Neural progenitor cell (in vitro differentiated cells): Measurements from ENCODE around the gene HNRNPA2B1. TPM values are rescaled to one million over a fixed set of nuclear protein-coding genes. Genes with fewer than 3 reads are reported as not detected.
"Not testable (repeated sequence)": the region's sequence is repeated elsewhere in the genome, so short reads cannot be mapped to it uniquely, and the experiment has no call there.

Source experiments
- DNase-seq: peaks from one replicate; pipeline ENCODE4 v3.0.0-alpha.2; 2016; ENCODE audit warnings: low spot score
- H2AFZ ChIP-seq: fragments of 200-600 bp; sonication (generic); replicated peaks from 2 replicates; pipeline ENCODE4 v1.6.1; 2016; ENCODE audit warnings: antibody characterized with exemption
- H3F3A ChIP-seq: fragments of 200-600 bp; sonication (generic); 2 replicates; pipeline ENCODE4 v1.6.1; 2016; ENCODE audit warnings: antibody characterized with exemption, low read depth
- H3K27ac ChIP-seq: fragments of 200-600 bp; sonication (generic); 2 replicates; pipeline ENCODE4 v1.5.1; 2016; ENCODE audit warnings: mild to moderate bottlenecking
- H3K27me3 ChIP-seq: fragments of 200-600 bp; sonication (generic); 2 replicates; pipeline ENCODE4 v1.6.1; 2016; ENCODE audit warnings: mild to moderate bottlenecking, moderate library complexity
- H3K36me3 ChIP-seq: fragments of 200-600 bp; sonication (generic); 2 replicates; pipeline ENCODE4 v1.5.1; 2016
- H3K4me1 ChIP-seq: fragments of 200-600 bp; sonication (generic); 2 replicates; pipeline ENCODE4 v1.6.1; 2016; ENCODE audit warnings: mixed run types
- H3K4me2 ChIP-seq: fragments of 200-600 bp; sonication (generic); 2 replicates; pipeline ENCODE4 v1.6.1; 2016
- H3K4me3 ChIP-seq: fragments of 200-600 bp; sonication (generic); 2 replicates; pipeline ENCODE4 v1.5.1; 2016
- H3K79me2 ChIP-seq: fragments of 200-600 bp; sonication (generic); 2 replicates; pipeline ENCODE4 v1.6.1; 2016; ENCODE audit warnings: low read depth
- H3K9ac ChIP-seq: fragments of 200-600 bp; sonication (generic); 2 replicates; pipeline ENCODE4 v1.6.1; 2016
- H3K9me3 ChIP-seq: fragments of 200-600 bp; sonication (generic); 2 replicates; pipeline ENCODE4 v1.5.1; 2016; ENCODE audit warnings: low read depth
- H4K20me1 ChIP-seq: fragments of 200-600 bp; sonication (generic); 2 replicates; pipeline ENCODE4 v1.6.1; 2016; ENCODE audit warnings: low read depth
- H3K27ac Mint-ChIP-seq: 3 replicates; pipeline ENCODE4 v1.8.0; 2021; ENCODE audit warnings: mixed read lengths
- H3K27me3 Mint-ChIP-seq: 2 replicates; pipeline ENCODE4 v1.8.0; 2022; ENCODE audit warnings: low read depth, mild to moderate bottlenecking, inconsistent platforms, moderate library complexity, mixed read lengths; ENCODE audit not compliant: insufficient read depth
- H3K36me3 Mint-ChIP-seq: 3 replicates; pipeline ENCODE4 v1.8.0; 2021; ENCODE audit warnings: mixed read lengths
- H3K4me1 Mint-ChIP-seq: 3 replicates; pipeline ENCODE4 v1.8.0; 2021; ENCODE audit warnings: mixed read lengths
- H3K4me3 Mint-ChIP-seq: 3 replicates; pipeline ENCODE4 v1.8.0; 2021; ENCODE audit warnings: mild to moderate bottlenecking, moderate library complexity, mixed read lengths
- H3K9me3 Mint-ChIP-seq: 3 replicates; pipeline ENCODE4 v1.8.0; 2020; ENCODE audit warnings: mixed read lengths
- EZH2 ChIP-seq: fragments of 200-600 bp; sonication (generic); IDR thresholded peaks from 2 replicates; pipeline ENCODE4 v1.6.1; 2017; ENCODE audit warnings: antibody characterized with exemption, mild to moderate bottlenecking, moderate library complexity
- EZH2phosphoT487 ChIP-seq: fragments of 200-600 bp; sonication (generic); IDR thresholded peaks from 2 replicates; pipeline ENCODE4 v1.6.1; 2017; ENCODE audit warnings: antibody characterized with exemption
- total RNA-seq: library from RNA; depleted of rRNA; stranded (reverse); fragments of >200 nt; gene quantifications from 2 replicates; pipeline ENCODE4 v1.2.3, GENCODE V29; 2015; ENCODE audit warnings: low replicate concordance
- TF ChIP-seq, protein P1 (sequence below): fragments of 200-600 bp; sonication (generic); IDR thresholded peaks from 2 replicates; pipeline ENCODE4 v1.5.1; 2017; ENCODE audit warnings: antibody characterized with exemption, mild to moderate bottlenecking

Gene HNRNPA2B1
- total RNA-seq, 1 donor from 2014 or later = 601 TPM

DNA sequence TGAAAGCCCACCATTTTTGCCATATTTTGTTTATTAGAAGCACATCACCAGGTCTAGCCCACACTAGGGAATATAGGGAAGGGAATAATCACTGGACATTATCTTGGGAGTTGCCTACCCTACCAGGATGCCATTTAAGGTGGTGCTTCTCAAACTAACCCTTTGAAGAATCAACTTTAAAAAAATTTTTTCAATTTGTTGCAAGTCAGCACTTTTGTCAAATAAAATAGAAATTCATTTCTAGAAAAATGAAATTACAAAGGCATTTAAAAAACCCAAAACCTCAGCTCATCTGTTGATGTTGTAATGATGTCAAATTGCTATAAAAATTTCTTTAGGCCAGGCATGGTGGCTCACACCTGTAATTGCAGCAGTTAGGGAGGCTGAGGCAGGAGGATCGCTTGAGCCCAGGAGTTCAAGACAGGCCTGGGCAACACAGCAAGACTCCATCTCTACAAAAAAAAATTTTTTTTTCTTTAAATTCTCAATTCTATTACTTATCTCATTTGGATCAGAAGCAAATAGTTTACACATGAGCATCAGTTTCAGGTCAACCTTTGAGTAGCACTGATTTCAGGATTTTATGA is 51.1 kb downstream of the HNRNPA2B1 start:
- no peak for DNase-seq
- H3K4me1 ChIP-seq = peaks cover 13% of the 10 kb centered on the region
- H4K20me1 ChIP-seq = peaks cover 11% of the 10 kb centered on the region
- no peak overlapping the region for H3K27ac ChIP-seq
- no peak overlapping the region for H3K4me2 ChIP-seq
- Mint-ChIP-seq H3K27me3 (peaks cover 15% of the 10 kb centered on the region), H3K9me3 (peaks cover 11% of the 10 kb centered on the region), H3K27ac (no peak overlapping the region), H3K4me3 (no peak overlapping the region), H3K36me3 (no peaks in the 10 kb centered on the region), H3K4me1 (peaks cover 28% of the 10 kb centered on the region)
- H2AFZ ChIP-seq = no peak overlapping the region
- no peaks in the 10 kb centered on the region for H3K9me3 ChIP-seq
- H3F3A ChIP-seq = peaks cover 20% of the 10 kb centered on the region
- TF ChIP-seq EZH2 = no peak
- TF ChIP-seq, protein P1, sequence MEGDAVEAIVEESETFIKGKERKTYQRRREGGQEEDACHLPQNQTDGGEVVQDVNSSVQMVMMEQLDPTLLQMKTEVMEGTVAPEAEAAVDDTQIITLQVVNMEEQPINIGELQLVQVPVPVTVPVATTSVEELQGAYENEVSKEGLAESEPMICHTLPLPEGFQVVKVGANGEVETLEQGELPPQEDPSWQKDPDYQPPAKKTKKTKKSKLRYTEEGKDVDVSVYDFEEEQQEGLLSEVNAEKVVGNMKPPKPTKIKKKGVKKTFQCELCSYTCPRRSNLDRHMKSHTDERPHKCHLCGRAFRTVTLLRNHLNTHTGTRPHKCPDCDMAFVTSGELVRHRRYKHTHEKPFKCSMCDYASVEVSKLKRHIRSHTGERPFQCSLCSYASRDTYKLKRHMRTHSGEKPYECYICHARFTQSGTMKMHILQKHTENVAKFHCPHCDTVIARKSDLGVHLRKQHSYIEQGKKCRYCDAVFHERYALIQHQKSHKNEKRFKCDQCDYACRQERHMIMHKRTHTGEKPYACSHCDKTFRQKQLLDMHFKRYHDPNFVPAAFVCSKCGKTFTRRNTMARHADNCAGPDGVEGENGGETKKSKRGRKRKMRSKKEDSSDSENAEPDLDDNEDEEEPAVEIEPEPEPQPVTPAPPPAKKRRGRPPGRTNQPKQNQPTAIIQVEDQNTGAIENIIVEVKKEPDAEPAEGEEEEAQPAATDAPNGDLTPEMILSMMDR = no peak
- no peak for TF ChIP-seq EZH2phosphoT487
- H3K27me3 ChIP-seq = peaks cover 48% of the 10 kb centered on the region
- H3K79me2 ChIP-seq = no peaks in the 10 kb centered on the region
- H3K9ac ChIP-seq = no peak overlapping the region
- H3K36me3 ChIP-seq = no peaks in the 10 kb centered on the region
- H3K4me3 ChIP-seq = no peak overlapping the region

DNA sequence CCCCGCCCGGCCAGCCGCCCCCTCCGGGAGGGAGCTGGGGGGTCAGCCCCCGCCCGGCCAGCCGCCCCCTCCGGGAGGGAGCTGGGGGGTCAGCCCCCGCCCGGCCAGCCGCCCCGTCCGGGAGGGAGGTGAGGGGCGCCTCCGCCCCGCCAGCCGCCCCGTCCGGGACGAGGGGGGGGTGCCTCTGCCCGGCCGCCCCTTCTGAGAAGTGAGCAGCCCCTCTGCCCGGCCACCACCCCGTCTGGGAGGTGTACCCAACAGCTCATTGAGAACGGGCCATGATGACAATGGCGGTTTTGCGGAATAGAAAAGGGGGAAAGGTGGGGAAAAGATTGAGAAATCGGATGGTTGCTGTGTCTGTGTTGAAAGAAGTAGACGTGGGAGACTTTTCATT is 52.2 kb downstream of the HNRNPA2B1 start:
- not testable (repeated sequence) for H3K36me3 ChIP-seq, H3K9ac ChIP-seq, H3K27ac Mint-ChIP-seq, H3K27ac ChIP-seq, H3K4me2 ChIP-seq, H3K4me3 ChIP-seq, DNase-seq, H2AFZ ChIP-seq, H3K9me3 ChIP-seq, H3K36me3 Mint-ChIP-seq, H4K20me1 ChIP-seq, H3K79me2 ChIP-seq, H3K4me1 ChIP-seq, H3K27me3 Mint-ChIP-seq
- Mint-ChIP-seq H3K4me1 (peaks cover 24% of the 10 kb centered on the region), H3K4me3 (peak overlapping the region; percentile 50), H3K9me3 (peaks cover 11% of the 10 kb centered on the region)
- peaks cover 12% of the 10 kb centered on the region for H3F3A ChIP-seq
- H3K27me3 ChIP-seq = peaks cover 36% of the 10 kb centered on the region

DNA sequence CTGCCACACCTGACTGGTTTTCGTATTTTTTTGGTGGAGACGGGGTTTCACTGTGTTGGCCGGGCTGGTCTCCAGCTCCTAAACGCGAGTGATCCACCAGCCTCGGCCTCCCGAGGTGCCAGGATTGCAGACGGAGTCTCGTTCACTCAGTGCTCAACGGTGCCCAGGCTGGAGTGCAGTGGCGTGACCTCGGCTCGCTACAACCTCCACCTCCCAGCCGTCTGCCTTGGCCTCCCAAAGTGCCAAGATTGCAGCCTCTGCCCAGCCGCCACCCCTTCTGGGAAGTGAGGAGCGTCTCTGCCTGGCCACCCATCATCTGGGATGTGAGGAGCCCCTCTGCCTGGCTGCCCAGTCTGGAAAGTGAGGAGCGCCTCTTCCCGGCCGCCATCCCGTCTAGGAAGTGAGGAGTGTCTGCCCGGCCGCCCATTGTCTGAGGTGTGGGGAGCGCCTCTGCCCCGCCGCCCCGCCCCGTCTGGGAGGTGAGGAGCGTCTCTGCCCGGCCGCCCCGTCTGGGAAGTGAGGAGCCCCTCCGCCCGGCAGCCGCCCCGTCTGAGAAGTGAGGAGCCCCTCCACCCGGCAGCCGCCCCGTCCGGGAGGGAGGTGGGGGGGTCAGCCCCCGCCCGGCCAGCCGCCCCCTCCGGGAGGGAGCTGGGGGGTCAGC is 52.8 kb downstream of the HNRNPA2B1 start:
- not testable (repeated sequence) for H3K4me2 ChIP-seq, H3K9me3 ChIP-seq, H4K20me1 ChIP-seq, H3K27ac ChIP-seq, H3K79me2 ChIP-seq, H3K27ac Mint-ChIP-seq, H3K4me3 ChIP-seq, H3K36me3 ChIP-seq, H3F3A ChIP-seq, H3K4me1 ChIP-seq, DNase-seq, H3K9ac ChIP-seq, H3K36me3 Mint-ChIP-seq, H3K9me3 Mint-ChIP-seq, H3K27me3 Mint-ChIP-seq, H3K4me3 Mint-ChIP-seq, H2AFZ ChIP-seq
- H3K27me3 ChIP-seq = peaks cover 31% of the 10 kb centered on the region
- peaks cover 21% of the 10 kb centered on the region for H3K4me1 Mint-ChIP-seq

DNA sequence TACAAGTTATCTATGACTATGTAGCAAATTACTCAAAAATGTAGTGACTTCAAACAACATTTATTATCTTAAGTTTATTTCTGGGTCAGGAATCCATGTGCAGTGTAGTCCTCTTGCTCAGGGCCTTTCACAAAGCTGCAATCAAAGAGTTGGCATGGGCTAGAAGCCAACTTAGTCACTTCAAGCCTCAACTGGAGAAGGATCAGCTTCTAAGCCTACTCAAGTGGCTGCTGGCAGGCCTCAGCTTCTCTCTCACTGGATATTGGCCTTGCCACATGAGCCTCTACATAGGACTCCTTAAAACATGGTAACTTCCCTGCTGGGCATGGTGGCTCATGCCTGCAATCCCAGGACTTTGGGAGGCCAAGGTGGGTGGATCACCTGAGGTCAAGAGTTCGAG is 53.5 kb downstream of the HNRNPA2B1 start:
- Histone ChIP-seq H2AFZ (no peak overlapping the region), H3K27me3 (peaks cover 23% of the 10 kb centered on the region), H3K36me3 (no peaks in the 10 kb centered on the region), H3K4me3 (no peak overlapping the region), H3F3A (peaks cover 6% of the 10 kb centered on the region), H3K9me3 (no peaks in the 10 kb centered on the region), H3K4me1 (no peaks in the 10 kb centered on the region), H3K9ac (no peak overlapping the region), H3K4me2 (no peak overlapping the region), H3K27ac (no peak overlapping the region), H4K20me1 (no peaks in the 10 kb centered on the region), H3K79me2 (no peaks in the 10 kb centered on the region)
- no peak overlapping the region for H3K27ac Mint-ChIP-seq
- peaks cover 21% of the 10 kb centered on the region for H3K4me1 Mint-ChIP-seq
- no peak overlapping the region for H3K4me3 Mint-ChIP-seq
- peaks cover 9% of the 10 kb centered on the region for H3K9me3 Mint-ChIP-seq
- no peaks in the 10 kb centered on the region for H3K36me3 Mint-ChIP-seq
- H3K27me3 Mint-ChIP-seq = peaks cover 3% of the 10 kb centered on the region
- no peak for DNase-seq
- TF ChIP-seq EZH2phosphoT487 = no peak
- TF ChIP-seq EZH2 = no peak
- TF ChIP-seq, protein P1 = no peak
